GM06990 (cell line): ENCODE results near the gene GPC1.

Experiments
- DNase-seq: peaks from one replicate; pipeline ENCODE4 v3.0.0-alpha.2; 2011; ENCODE audit not compliant: insufficient read length; ENCODE audit errors: extremely low read depth
- H3K27me3 ChIP-seq: replicated peaks from 2 replicates; pipeline ENCODE4 v1.6.0; 2011; ENCODE audit warnings: low read length; ENCODE audit not compliant: control insufficient read depth, insufficient read depth
- H3K36me3 ChIP-seq: 2 replicates; pipeline ENCODE4 v1.5.1; 2011; ENCODE audit warnings: low read length; ENCODE audit not compliant: control insufficient read depth, insufficient read depth
- H3K4me3 ChIP-seq: replicated peaks from 2 replicates; pipeline ENCODE4 v1.5.1; 2011; ENCODE audit warnings: low read depth, mild to moderate bottlenecking, control low read depth, low read length
- TF ChIP-seq, protein P1 (sequence below): IDR thresholded peaks from 2 replicates; pipeline ENCODE4 v1.5.1; 2011; ENCODE audit warnings: low read length, control low read depth, mild to moderate bottlenecking, inconsistent platforms; ENCODE audit not compliant: insufficient read depth, poor library complexity, severe bottlenecking

GPC1 gene

GRCh38 chr2:240513549-240514287, 78.3 kb downstream of the GPC1 start:
- H3K4me3 ChIP-seq, result no peak overlapping the region
- TF ChIP-seq, protein P1, sequence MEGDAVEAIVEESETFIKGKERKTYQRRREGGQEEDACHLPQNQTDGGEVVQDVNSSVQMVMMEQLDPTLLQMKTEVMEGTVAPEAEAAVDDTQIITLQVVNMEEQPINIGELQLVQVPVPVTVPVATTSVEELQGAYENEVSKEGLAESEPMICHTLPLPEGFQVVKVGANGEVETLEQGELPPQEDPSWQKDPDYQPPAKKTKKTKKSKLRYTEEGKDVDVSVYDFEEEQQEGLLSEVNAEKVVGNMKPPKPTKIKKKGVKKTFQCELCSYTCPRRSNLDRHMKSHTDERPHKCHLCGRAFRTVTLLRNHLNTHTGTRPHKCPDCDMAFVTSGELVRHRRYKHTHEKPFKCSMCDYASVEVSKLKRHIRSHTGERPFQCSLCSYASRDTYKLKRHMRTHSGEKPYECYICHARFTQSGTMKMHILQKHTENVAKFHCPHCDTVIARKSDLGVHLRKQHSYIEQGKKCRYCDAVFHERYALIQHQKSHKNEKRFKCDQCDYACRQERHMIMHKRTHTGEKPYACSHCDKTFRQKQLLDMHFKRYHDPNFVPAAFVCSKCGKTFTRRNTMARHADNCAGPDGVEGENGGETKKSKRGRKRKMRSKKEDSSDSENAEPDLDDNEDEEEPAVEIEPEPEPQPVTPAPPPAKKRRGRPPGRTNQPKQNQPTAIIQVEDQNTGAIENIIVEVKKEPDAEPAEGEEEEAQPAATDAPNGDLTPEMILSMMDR, result peak; percentile 98
- no peaks in the 10 kb centered on the region for H3K27me3 ChIP-seq
- H3K36me3 ChIP-seq, result peaks cover 5% of the 10 kb centered on the region
- peak; percentile 85 for DNase-seq

DNA sequence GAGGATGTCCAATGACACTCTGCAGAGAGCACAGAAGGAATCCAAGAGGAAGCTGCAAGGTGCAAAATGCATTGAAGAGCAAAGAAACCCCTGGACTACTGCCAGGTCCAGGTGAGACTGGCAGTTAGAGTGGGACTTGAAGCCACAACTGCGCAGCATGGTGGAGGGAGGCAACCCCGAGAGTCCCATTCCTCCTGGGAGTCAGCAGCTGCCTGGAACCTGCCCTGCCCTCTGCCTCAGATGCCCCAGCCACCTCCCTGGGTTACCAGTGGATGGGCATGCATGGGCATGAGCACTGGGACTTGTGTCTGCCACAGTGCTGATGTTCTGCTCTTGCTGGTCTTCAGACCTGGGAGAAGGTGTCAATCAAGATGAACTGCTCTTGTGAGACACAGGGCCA, 79.2 kb downstream of the GPC1 start:
- no peak for DNase-seq
- Histone ChIP-seq H3K36me3 (peaks cover 5% of the 10 kb centered on the region), H3K27me3 (no peaks in the 10 kb centered on the region), H3K4me3 (no peak overlapping the region)
- TF ChIP-seq, protein P1, result no peak

DNA sequence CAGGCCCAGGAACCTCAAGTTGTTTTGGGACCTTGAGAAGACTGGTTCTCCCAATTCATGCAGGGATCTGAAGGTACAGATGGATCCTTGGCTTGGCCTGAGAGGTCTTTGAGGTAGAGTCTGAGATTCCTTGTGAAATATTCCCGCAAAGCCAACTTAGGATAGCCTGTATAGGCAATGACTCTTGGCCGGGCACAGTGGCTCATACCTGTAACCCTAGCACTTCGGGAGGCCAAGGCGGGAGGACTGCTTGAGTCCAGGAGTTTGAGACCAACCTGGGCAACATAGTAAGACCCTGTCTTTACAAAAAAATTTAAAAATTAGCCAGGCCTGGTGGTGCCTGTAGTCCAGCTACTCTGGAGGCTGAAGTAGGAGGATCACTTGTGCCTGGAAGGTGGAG, 81.9 kb downstream of the GPC1 start:
- Histone ChIP-seq H3K27me3 (no peaks in the 10 kb centered on the region), H3K4me3 (no peak overlapping the region), H3K36me3 (peaks cover 1% of the 10 kb centered on the region)
- no peak for DNase-seq
- TF ChIP-seq, protein P1, result no peak
